Measurements from ENCODE around the gene FSTL5.

The FSTL5 gene

DNA sequence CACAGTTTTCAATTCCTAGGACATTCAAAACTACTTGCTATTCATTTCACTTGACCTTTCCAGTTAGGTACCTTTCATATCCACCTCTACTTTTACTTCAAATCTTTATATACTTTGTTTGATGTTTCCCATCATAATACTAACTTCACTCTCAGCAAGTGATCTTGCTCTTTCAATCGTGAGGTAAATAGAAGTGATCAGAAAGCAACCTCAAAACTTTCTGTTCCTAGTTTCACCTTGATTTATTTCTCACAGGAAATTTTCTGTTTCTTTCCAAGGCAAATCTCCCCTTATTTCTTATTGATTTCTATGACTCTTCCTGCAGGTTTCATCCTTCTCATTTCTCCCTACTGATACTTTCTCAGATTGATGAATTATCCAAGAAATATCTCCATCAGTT, 623.5 kb downstream of the FSTL5 start:
- TF ChIP-seq ZNF70 (CRISPR knock-in tag; IDR thresholded peaks at IDR 0.05) (no peak), TOX (CRISPR knock-in tag; IDR thresholded peaks at IDR 0.05; ENCODE audit: borderline replicate concordance) (no peak)
- no peak for ATAC-seq

DNA sequence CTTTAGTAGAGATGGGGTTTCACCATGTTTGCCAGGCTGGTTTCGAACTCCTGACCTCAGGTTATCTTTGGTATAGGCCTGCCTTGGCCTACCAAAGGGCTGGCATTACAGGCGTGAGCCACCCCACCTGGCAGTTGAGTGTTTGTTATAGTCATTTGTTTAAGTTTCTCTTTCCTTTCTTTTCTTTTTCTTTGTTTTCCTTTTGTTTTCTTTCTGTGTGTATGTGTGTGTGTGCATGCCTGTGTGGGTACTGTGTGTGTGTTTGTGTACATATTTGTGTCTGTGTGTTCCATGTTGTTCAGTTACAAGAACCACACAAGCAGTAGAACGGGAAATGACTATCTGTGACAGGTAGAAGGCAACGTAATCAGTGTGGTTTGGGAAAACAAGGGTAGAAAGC, 624.9 kb downstream of the FSTL5 start:
- TF ChIP-seq, protein P1, sequence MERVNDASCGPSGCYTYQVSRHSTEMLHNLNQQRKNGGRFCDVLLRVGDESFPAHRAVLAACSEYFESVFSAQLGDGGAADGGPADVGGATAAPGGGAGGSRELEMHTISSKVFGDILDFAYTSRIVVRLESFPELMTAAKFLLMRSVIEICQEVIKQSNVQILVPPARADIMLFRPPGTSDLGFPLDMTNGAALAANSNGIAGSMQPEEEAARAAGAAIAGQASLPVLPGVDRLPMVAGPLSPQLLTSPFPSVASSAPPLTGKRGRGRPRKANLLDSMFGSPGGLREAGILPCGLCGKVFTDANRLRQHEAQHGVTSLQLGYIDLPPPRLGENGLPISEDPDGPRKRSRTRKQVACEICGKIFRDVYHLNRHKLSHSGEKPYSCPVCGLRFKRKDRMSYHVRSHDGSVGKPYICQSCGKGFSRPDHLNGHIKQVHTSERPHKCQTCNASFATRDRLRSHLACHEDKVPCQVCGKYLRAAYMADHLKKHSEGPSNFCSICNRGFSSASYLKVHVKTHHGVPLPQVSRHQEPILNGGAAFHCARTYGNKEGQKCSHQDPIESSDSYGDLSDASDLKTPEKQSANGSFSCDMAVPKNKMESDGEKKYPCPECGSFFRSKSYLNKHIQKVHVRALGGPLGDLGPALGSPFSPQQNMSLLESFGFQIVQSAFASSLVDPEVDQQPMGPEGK (CRISPR knock-in tag; IDR thresholded peaks at IDR 0.05; ENCODE audit: borderline replicate concordance): no peak
- TF ChIP-seq GLIS3 (CRISPR knock-in tag; IDR thresholded peaks at IDR 0.05) (no peak), SNAI2 (CRISPR knock-in tag; IDR thresholded peaks at IDR 0.05) (no peak), ISL1 (CRISPR knock-in tag; IDR thresholded peaks at IDR 0.05) (no peak), CSDC2 (CRISPR knock-in tag; IDR thresholded peaks at IDR 0.05) (no peak), BACH2 (CRISPR knock-in tag; IDR thresholded peaks at IDR 0.05; ENCODE audit: borderline replicate concordance) (no peak), TCF4 (CRISPR knock-in tag; IDR thresholded peaks at IDR 0.05; ENCODE audit: borderline replicate concordance) (no peak), ESRRG (CRISPR knock-in tag; IDR thresholded peaks at IDR 0.05) (no peak)
- TF ChIP-seq, protein P2, sequence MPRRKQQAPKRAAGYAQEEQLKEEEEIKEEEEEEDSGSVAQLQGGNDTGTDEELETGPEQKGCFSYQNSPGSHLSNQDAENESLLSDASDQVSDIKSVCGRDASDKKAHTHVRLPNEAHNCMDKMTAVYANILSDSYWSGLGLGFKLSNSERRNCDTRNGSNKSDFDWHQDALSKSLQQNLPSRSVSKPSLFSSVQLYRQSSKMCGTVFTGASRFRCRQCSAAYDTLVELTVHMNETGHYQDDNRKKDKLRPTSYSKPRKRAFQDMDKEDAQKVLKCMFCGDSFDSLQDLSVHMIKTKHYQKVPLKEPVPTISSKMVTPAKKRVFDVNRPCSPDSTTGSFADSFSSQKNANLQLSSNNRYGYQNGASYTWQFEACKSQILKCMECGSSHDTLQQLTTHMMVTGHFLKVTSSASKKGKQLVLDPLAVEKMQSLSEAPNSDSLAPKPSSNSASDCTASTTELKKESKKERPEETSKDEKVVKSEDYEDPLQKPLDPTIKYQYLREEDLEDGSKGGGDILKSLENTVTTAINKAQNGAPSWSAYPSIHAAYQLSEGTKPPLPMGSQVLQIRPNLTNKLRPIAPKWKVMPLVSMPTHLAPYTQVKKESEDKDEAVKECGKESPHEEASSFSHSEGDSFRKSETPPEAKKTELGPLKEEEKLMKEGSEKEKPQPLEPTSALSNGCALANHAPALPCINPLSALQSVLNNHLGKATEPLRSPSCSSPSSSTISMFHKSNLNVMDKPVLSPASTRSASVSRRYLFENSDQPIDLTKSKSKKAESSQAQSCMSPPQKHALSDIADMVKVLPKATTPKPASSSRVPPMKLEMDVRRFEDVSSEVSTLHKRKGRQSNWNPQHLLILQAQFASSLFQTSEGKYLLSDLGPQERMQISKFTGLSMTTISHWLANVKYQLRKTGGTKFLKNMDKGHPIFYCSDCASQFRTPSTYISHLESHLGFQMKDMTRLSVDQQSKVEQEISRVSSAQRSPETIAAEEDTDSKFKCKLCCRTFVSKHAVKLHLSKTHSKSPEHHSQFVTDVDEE (CRISPR knock-in tag; IDR thresholded peaks at IDR 0.05): no peak
- no peak for ATAC-seq

DNA sequence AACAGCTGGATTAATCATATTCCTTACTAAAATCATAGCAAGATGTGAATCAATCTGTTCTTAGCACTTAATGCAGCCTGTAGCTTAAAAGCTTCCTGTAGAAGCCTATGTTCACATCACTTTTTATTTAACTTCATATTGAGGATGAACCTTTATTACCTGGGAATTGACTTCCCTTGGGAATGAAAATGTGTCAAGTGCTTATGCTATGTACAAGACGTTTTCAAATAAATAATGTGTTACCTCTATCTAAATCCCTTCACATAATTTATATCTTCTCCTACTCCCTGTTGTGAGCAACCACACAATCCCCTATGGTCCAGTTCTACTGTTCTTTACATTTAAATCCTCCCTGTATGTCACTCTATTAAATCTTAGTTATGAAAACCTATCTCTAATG, 633.1 kb downstream of the FSTL5 start:
- ATAC-seq: no peak
- TF ChIP-seq, protein P3, sequence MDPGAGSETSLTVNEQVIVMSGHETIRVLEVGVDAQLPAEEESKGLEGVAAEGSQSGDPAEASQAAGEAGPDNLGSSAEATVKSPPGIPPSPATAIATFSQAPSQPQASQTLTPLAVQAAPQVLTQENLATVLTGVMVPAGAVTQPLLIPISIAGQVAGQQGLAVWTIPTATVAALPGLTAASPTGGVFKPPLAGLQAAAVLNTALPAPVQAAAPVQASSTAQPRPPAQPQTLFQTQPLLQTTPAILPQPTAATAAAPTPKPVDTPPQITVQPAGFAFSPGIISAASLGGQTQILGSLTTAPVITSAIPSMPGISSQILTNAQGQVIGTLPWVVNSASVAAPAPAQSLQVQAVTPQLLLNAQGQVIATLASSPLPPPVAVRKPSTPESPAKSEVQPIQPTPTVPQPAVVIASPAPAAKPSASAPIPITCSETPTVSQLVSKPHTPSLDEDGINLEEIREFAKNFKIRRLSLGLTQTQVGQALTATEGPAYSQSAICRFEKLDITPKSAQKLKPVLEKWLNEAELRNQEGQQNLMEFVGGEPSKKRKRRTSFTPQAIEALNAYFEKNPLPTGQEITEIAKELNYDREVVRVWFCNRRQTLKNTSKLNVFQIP (CRISPR knock-in tag; IDR thresholded peaks at IDR 0.05; ENCODE audit: borderline replicate concordance, low read depth): no peak
- no peak for TF ChIP-seq CSDC2 (CRISPR knock-in tag; IDR thresholded peaks at IDR 0.05)
- no peak for TF ChIP-seq OSR1 (CRISPR knock-in tag; IDR thresholded peaks at IDR 0.05)
- no peak for TF ChIP-seq ARNTL (CRISPR knock-in tag; IDR thresholded peaks at IDR 0.05; ENCODE audit: borderline replicate concordance, low read depth)
- TF ChIP-seq, protein P4, sequence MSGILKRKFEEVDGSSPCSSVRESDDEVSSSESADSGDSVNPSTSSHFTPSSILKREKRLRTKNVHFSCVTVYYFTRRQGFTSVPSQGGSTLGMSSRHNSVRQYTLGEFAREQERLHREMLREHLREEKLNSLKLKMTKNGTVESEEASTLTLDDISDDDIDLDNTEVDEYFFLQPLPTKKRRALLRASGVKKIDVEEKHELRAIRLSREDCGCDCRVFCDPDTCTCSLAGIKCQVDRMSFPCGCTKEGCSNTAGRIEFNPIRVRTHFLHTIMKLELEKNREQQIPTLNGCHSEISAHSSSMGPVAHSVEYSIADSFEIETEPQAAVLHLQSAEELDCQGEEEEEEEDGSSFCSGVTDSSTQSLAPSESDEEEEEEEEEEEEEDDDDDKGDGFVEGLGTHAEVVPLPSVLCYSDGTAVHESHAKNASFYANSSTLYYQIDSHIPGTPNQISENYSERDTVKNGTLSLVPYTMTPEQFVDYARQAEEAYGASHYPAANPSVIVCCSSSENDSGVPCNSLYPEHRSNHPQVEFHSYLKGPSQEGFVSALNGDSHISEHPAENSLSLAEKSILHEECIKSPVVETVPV (CRISPR knock-in tag; IDR thresholded peaks at IDR 0.05): no peak
- TF ChIP-seq, protein P1 (CRISPR knock-in tag; IDR thresholded peaks at IDR 0.05; ENCODE audit: borderline replicate concordance): no peak
- no peak for TF ChIP-seq RARB (CRISPR knock-in tag; IDR thresholded peaks at IDR 0.05)
- no peak for TF ChIP-seq ZC3H10 (CRISPR knock-in tag; IDR thresholded peaks at IDR 0.05)

DNA sequence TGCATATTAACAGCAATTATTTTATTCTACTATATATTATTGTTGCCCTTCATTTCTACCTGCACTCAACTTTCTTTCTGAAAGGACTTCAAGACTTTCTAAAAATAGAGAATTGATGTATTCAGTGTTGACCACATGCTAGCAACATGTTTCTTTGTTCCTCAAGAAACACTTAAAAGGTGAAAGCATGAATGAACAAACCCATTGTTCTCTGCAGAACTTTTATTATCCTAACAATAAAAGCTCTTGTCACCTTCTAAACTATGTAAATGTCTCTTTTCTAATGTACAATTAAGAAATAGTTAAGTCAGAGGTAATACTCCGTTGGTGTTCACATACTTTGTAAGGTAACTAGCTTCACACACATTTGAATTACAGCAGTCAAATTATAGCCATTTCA, 638.7 kb downstream of the FSTL5 start:
- ATAC-seq: no peak
- TF ChIP-seq, protein P4 (CRISPR knock-in tag; IDR thresholded peaks at IDR 0.05): no peak
- no peak for TF ChIP-seq CSDC2 (CRISPR knock-in tag; IDR thresholded peaks at IDR 0.05)
- no peak for TF ChIP-seq ZC3H10 (CRISPR knock-in tag; IDR thresholded peaks at IDR 0.05)
- TF ChIP-seq ZFP30 (CRISPR knock-in tag; IDR thresholded peaks at IDR 0.05): no peak
- TF ChIP-seq OSR1 (CRISPR knock-in tag; IDR thresholded peaks at IDR 0.05): no peak
- TF ChIP-seq RARB (CRISPR knock-in tag; IDR thresholded peaks at IDR 0.05): no peak
- TF ChIP-seq TCF4 (CRISPR knock-in tag; IDR thresholded peaks at IDR 0.05; ENCODE audit: borderline replicate concordance): no peak
- TF ChIP-seq, protein P2 (CRISPR knock-in tag; IDR thresholded peaks at IDR 0.05): no peak

Data from SK-N-SH treated with all-trans-retinoic acid at 6 μM for 48 hours (cell line).